Stimulated activated CD4-positive, alpha-beta T cell treated with anti-CD3 and anti-CD28 coated beads, TNF-alpha, amount 100 ng/mL, for 24 hours (primary cell): ENCODE measurements around the gene HBM.
"Not testable (repeated sequence)": the region's sequence is repeated elsewhere in the genome, so short reads cannot be mapped to it uniquely, and the experiment has no call there.

Source experiments
- DNase-seq, 3 experiments: peaks; one replicate each; pipeline ENCODE4 v3.0.0-alpha.2; 2020; ENCODE audit warnings: low read depth in 3 of 3

The HBM gene

DNA sequence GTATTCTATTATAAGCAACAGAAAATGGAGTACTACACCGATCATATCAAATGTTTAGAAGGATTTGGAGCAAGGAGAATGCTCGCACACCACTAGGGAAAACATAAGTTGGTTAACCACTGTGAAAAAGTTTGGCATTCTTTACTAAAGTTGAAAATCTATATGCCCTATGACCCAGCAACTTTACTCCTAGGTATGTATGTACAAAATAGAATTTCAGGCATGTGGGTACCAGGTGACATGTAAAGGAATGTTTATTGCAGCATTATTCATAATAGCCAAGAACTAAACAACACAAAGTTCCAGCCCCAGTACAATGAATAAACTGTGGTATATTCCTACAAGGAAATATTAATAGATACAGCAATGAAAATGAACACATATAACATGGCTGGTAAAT, 19.1 kb upstream of the HBM start:
- no peak for DNase-seq

DNA sequence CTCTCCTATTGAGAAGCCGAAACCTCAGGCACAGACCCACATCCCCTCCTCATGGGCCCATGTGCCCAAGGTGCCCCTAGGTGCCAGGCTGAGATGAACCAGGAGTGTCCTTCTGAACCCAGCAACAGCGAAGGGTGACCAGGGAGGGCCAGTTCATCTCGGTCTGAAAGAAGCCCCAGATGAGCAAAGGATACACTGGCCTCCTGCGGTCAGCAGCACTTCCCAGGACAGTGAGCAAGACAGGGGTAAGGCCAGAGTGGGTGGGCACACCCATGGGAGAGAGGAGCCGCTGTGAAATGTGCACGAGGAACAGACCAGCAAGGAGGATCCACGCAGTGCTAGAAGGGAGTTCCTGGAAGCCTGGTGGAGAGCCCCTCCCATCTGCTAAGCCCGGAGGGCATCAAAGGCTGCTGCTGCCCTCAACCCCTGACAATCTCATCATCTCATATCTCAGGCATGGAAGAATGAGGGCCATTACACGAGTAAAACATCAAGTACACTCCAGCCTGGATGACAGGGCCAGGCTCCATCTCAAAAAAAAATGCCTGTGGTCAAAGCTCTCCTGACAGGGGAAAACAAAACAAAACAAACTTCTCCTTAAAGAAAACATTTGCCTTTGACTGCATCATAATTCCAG, 16.6 kb upstream of the HBM start:
- DNase-seq: no peak

DNA sequence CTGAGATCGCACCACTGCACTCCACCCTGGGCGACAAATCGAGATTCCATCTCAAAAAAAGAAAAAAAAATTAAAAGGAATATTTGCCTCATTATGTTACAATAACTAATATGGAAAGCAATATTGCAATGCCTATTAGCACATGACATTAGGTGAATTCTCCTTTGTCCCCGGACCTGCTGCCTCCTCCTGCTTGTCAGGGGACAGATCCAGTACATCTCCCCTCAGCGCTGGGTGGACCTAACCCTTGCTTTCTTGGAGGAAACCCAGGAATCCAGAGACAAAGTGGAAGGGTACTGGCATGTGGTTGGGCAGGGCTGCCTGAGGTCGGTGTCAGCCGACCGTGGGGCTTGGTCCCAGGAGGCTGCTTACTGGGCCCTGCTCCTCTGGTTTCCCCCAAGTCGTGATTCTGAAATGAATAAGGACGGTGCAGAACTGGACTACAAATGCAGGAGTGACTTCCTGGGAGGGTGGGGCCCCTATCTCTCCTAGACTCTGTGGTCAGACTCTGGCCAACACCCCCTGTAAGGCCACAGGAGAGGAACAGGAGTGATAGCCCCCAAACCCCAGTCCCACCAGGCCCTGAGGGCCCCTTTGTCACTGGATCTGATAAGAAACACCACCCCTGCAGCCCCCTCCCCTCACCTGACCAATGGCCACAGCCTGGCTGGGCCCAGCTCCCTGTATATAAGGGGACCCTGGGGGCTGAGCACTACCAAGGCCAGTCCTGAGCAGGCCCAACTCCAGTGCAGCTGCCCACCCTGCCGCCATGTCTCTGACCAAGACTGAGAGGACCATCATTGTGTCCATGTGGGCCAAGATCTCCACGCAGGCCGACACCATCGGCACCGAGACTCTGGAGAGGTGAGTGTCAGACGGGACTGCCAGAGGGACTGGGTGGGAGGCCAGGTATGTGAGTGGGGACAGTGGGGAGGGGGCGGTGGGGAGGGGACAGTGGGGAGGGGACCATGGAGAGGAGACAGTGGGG, 13.3 kb upstream of the HBM start, which contains the start of gene HBZ:
Gene HBZ (plus strand): TSS at position 504 of the 988 bp plus-strand sequence. CDS start 266 bp downstream, at position 770.
- no peak for DNase-seq

DNA sequence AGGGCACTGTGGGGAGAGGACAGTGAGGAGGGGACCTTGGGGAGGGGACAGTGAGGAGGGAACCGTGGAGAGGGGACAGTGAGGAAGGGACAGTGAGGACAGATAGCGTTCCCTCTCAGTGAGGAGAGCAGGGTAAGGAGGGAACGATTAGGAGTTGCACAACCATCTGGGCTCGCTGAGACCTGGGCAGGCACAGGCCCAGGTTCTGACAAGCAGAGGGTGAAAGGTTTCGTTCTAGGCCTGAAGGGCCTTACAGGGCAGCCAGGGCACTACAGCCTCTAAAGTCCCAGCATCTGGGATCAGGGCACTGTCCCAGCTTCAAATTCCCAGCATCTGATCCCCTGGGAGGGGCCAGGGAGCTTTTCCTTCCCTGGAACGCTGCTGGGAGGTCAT, 12.7 kb upstream of the HBM start:
- not testable (repeated sequence) for DNase-seq

DNA sequence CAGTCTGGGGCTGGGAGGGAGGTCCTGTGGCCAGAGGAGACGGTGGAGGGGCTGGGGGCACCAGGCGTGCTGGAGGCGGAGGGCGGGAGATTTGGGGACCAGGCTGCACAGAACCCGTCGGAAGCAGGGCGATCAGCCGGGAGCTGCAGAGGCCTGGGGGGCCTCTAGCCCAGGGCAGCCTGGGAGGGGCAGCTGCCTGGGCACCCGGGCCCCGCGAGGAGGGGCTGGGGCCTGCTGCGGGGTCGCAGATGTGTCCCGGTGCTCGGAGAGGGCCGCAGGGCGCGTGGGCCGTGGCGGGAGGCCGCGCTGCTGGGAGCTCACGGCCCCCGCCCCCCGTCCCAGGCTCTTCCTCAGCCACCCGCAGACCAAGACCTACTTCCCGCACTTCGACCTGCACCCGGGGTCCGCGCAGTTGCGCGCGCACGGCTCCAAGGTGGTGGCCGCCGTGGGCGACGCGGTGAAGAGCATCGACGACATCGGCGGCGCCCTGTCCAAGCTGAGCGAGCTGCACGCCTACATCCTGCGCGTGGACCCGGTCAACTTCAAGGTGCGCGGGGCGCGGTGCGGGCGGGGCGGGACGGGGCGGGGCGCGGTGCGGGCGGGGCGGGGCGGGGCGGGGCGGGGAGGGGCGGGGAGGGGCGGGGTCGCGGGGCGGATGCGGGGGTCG, 12.1 kb upstream of the HBM start:
- not testable (repeated sequence) for DNase-seq

GRCh38 chr16:154217-155030, 11.4 kb upstream of the HBM start:
- DNase-seq: peak in 1 of 3 experiments; percentile 19

- no peak for DNase-seq
Measured at GRCh38 chr16:155031-155398, 10.8 kb upstream of the HBM start.

- DNase-seq: no peak
Measured at GRCh38 chr16:159136-159849, 6.5 kb upstream of the HBM start.

DNA sequence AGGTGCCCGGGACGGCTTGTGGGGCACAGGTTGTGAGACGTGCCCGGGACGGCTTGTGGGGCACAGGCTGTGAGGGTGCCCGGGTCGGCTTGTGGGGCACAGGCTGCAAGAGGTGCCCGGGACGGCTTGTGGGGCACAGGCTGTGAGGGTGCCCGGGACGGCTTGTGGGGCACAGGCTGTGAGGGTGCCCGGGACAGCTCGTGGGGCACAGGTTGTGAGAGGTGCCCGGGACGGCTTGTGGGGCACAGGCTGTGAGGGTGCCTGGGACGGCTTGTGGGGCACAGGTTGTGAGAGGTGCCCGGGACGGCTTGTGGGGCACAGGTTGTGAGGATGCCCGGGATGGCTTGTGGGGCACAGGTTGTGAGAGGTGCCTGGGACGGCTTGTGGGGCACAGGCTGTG, 5.5 kb upstream of the HBM start:
- DNase-seq: not testable (repeated sequence)

DNA sequence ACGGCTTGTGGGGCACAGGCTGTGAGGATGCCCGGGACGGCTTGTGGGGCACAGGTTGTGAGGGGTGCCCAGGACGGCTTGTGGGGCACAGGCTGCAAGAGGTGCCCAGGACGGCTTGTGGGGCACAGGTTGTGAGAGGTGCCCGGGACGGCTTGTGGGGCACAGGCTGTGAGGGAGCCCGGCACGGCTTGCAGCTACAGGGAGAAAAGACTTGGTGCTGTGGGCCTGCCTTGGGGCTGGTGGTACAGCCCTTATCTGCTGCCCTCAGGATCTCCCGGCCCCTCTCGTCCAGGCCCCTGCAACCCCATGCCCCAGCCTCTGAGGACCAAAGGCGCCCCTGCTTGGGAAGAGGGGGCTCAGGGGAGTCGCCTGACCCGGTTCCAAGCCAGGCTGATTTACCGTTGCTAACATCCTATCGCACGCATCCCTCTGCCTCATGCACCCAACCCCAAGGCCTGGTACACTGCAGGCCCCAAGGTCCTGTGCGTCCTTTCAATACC, 5.0 kb upstream of the HBM start:
- DNase-seq: no peak

DNA sequence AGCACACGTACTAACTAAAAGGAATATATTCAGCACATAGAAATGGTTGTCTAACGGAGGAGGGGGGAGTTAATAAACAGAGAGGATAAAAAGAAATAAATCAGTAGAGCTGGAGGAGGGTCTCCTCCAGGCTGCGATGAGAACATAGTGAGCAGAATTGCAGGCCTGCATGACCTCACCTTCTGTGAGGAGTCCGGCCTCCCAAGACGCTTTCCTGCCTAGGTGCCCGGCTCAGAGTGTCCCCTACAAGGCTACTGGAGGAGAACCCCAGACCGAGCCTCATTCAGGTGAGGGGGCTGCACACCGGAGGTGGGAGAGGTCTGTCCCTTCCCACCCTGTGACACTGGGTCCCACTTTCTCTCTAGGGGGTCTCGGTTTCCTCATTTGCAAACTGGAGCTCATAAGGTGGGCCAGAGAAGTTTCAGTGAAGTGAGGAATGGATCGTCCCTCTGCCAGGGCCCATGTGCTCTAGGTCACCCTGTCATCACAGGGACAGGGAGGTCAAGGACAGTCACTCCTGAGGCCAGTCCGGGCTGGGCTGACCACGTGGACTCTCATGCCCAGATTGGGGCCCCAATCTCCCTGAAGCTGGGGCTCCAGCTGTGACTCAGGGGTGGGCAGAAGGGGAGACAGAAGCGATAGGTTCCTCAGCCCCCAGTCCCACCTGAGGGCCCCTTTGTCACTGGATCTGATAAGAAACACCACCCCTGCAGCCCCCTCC, 3.3 kb upstream of the HBM start:
- no peak for DNase-seq

- DNase-seq: not testable (repeated sequence)
Measured at GRCh38 chr16:163139-163538, 2.6 kb upstream of the HBM start.

DNA sequence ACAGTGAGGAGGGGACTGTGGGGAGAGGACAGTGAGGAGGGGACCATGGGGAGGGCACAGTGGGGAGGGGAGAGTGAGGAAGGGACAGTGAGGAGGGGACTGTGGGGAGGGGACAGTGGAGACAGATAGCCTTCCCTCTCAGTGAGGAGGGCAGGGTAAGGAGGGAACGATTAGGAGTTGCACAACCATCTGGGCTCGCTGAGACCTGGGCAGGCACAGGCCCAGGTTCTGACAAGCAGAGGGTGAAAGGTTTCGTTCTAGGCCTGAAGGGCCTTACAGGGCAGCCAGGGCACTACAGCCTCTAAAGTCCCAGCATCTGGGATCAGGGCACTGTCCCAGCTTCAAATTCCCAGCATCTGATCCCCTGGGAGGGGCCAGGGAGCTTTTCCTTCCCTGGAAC, 2.1 kb upstream of the HBM start:
- not testable (repeated sequence) for DNase-seq

DNA sequence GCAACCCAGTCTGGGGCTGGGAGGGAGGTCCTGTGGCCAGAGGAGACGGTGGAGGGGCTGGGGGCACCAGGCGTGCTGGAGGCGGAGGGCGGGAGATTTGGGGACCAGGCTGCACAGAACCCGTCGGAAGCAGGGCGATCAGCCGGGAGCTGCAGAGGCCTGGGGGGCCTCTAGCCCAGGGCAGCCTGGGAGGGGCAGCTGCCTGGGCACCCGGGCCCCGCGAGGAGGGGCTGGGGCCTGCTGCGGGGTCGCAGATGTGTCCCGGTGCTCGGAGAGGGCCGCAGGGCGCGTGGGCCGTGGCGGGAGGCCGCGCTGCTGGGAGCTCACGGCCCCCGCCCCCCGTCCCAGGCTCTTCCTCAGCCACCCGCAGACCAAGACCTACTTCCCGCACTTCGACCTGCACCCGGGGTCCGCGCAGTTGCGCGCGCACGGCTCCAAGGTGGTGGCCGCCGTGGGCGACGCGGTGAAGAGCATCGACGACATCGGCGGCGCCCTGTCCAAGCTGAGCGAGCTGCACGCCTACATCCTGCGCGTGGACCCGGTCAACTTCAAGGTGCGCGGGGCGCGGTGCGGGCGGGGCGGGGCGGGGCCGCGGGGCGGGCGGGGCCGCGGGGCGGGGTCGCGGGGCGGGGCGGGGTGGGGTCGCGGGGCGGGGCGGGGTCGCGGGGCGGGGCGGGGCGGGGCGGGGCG, 1.5 kb upstream of the HBM start:
- DNase-seq: not testable (repeated sequence)

GRCh38 chr16:164827-165538, 795 bp upstream of the HBM start:
- no peak for DNase-seq

DNA sequence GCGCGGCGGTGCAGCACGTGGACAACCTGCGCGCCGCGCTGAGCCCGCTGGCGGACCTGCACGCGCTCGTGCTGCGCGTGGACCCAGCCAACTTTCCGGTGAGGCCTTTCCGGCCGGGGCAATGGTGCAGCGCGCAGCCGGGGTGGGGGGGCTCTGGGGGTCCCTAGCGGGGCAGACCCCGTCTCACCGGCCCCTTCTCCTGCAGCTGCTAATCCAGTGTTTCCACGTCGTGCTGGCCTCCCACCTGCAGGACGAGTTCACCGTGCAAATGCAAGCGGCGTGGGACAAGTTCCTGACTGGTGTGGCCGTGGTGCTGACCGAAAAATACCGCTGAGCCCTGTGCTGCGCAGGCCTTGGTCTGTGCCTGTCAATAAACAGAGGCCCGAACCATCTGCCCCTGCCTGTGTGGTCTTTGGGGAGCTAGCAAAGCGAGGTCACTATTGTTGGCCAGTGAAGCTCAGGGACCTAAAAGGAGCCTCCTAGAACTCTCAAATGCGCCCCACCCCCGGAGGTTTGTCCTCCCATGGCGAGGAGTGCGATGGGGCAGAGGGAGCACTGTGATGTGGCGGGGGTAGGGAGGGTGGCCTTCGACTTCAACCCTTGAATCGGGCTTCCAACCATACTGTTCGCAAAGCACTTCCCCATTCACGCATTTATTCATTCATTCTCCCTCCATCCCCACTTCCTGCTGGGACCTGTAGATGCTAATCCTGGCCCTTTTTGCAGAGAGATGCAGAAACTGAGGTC, 770 bp downstream of the HBM start:
- no peak for DNase-seq

GRCh38 chr16:167122-167690, 1.4 kb downstream of the HBM start:
- DNase-seq: no peak

DNA sequence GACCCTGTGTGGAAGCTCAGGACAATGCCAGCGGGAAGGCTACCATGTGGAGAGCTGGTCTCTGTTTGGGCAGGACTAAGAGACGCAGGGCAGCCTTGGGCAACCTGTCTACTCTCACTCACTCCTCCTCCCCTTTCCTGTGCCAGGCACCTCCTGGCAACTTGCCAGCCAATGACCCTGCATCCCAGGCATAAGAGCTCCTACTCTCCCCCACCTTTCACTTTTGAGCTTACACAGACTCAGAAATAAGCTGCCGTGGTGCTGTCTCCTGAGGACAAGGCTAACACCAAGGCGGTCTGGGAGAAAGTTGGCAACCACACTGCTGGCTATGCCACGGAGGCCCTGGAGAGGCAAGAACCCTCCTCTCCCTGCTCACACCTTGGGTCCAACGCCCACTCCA, 2.6 kb downstream of the HBM start:
- no peak for DNase-seq
